MCF 10A (cell line): Measurements from ENCODE around the gene SLC25A5. TPM values are rescaled to one million over a fixed set of nuclear protein-coding genes. Genes with fewer than 3 reads are reported as not detected.
"Not testable (repeated sequence)": the region's sequence is repeated elsewhere in the genome, so short reads cannot be mapped to it uniquely, and the experiment has no call there.

Experiments
- BruUV-seq: library from RNA; stranded (reverse); fragments of 400-500 nt; replicated peaks from 2 replicates; lab custom pipeline; 2021; lab: Mats Ljungman, UMichigan
- CTCF ChIA-PET: fragments of 300-600 bp; sonication (Branson Sonifier 250); formaldehyde crosslinking; extraction: SDS; loops from one replicate; lab custom pipeline; 2021; ENCODE audit warnings: antibody characterized with exemption, inconsistent platforms; lab: Yijun Ruan, JAX
- POLR2A ChIA-PET: fragments of 300-600, 350-650 bp; sonication (Branson Sonifier 250); formaldehyde crosslinking; extraction: SDS; loops from one replicate; lab custom pipeline; 2020; ENCODE audit warnings: antibody characterized with exemption, inconsistent platforms; lab: Yijun Ruan, JAX
- DNase-seq: peaks from one replicate; pipeline ENCODE4 v3.0.0-alpha.2; 2018; ENCODE audit not compliant: unreplicated experiment
- H3K27ac Mint-ChIP-seq: one replicate; pipeline ENCODE4 v1.8.0; 2022; ENCODE audit warnings: mild to moderate bottlenecking, low read depth, mixed read lengths; ENCODE audit not compliant: unreplicated experiment
- H3K27me3 Mint-ChIP-seq: one replicate; pipeline ENCODE4 v1.8.0; 2022; ENCODE audit warnings: mixed read lengths; ENCODE audit not compliant: insufficient read depth, unreplicated experiment
- H3K36me3 Mint-ChIP-seq: one replicate; pipeline ENCODE4 v1.8.0; 2022; ENCODE audit warnings: mild to moderate bottlenecking, moderate library complexity, mixed read lengths; ENCODE audit not compliant: insufficient read depth, unreplicated experiment
- H3K4me1 Mint-ChIP-seq: one replicate; pipeline ENCODE4 v1.8.0; 2022; ENCODE audit warnings: mixed read lengths; ENCODE audit not compliant: insufficient read depth, unreplicated experiment
- H3K4me3 Mint-ChIP-seq: one replicate; pipeline ENCODE4 v1.8.0; 2022; ENCODE audit warnings: mild to moderate bottlenecking, moderate library complexity, mixed read lengths; ENCODE audit not compliant: unreplicated experiment
- H3K9me3 Mint-ChIP-seq: one replicate; pipeline ENCODE4 v1.8.0; 2022; ENCODE audit warnings: mixed read lengths; ENCODE audit not compliant: unreplicated experiment
- CTCF ChIP-seq: fragments of 200-600 bp; IDR thresholded peaks from one replicate; pipeline ENCODE4 v1.8.0; 2022; ENCODE audit warnings: antibody characterized with exemption, mild to moderate bottlenecking; ENCODE audit not compliant: unreplicated experiment
- intact Hi-C: fragments of 100-400 bp; cut with micrococcal nuclease; formaldehyde crosslinking; loops from 2 replicates; pipeline ENCODE4 v1.14.1; 2022
- total RNA-seq: library from RNA; stranded (reverse); gene quantifications from 2 replicates; pipeline ENCODE4 v1.2.3, GENCODE V29; 2022

SLC25A5 gene
- total RNA-seq, 1 experiment from 2014 or later = 405 TPM

GRCh38 chrX:119489212-119490074, 21.2 kb downstream of the SLC25A5 start:
- CTCF ChIA-PET = interaction anchor here (0.6 to 19.7 kb wide), 11 partner anchors 11 to 300 kb away, joined by 3 to 485 read pairs (median 5); no protein-coding TSS in a partner anchor
- Mint-ChIP-seq H3K36me3 (no peaks in the 10 kb centered on the region), H3K4me3 (no peak overlapping the region), H3K27me3 (no peaks in the 10 kb centered on the region), H3K4me1 (peaks cover 4% of the 10 kb centered on the region), H3K27ac (no peak overlapping the region), H3K9me3 (no peaks in the 10 kb centered on the region)
- no peak for TF ChIP-seq CTCF
- intact Hi-C loops = no loop called here
- TSS peak; percentile 99 for BruUV-seq
- POLR2A ChIA-PET = interaction anchor here (1.0 to 2.1 kb wide), 2 partner anchors 20 to 23 kb away, joined by 5 to 13 read pairs; no protein-coding TSS in a partner anchor
- no peak for DNase-seq

GRCh38 chrX:119492463-119492862, 24.2 kb downstream of the SLC25A5 start:
- BruUV-seq = no TSS peak
- ChIA-PET POLR2A (interaction anchor here (2.0 to 4.9 kb wide), 3 partner anchors 10 to 20 kb away, joined by 5 to 61 read pairs (median 8); no protein-coding TSS in a partner anchor), CTCF (interaction anchor here (19.7 kb wide), 1 partner anchor 15 kb away, joined by 485 read pairs; no protein-coding TSS in a partner anchor)
- TF ChIP-seq CTCF = no peak
- DNase-seq = no peak
- Mint-ChIP-seq H3K9me3 (no peaks in the 10 kb centered on the region), H3K36me3 (no peaks in the 10 kb centered on the region), H3K4me3 (no peak overlapping the region), H3K4me1 (peaks cover 8% of the 10 kb centered on the region), H3K27ac (no peak overlapping the region), H3K27me3 (no peaks in the 10 kb centered on the region)
- intact Hi-C loops = no loop called here

GRCh38 chrX:119493851-119494495, 25.7 kb downstream of the SLC25A5 start:
- H3K4me3 Mint-ChIP-seq, H3K27me3 Mint-ChIP-seq, H3K9me3 Mint-ChIP-seq, intact Hi-C loops, H3K36me3 Mint-ChIP-seq, BruUV-seq, H3K4me1 Mint-ChIP-seq: not testable (repeated sequence)
- DNase-seq = peak; percentile 65
- ChIA-PET POLR2A (interaction anchor here (0.7 to 4.9 kb wide), 16 partner anchors 10 to 298 kb away, joined by 3 to 61 read pairs (median 5); partner anchors contain the start of genes RPL39, SLC25A5 and UBE2A), CTCF (interaction anchor here (0.6 to 19.7 kb wide), 11 partner anchors 9 to 952 kb away, joined by 3 to 485 read pairs (median 5); no protein-coding TSS in a partner anchor)
- peak overlapping the region; percentile 65 for H3K27ac Mint-ChIP-seq

GRCh38 chrX:119495734-119496726, 27.8 kb downstream of the SLC25A5 start:
- POLR2A ChIA-PET = interaction anchor here (1.1 to 4.9 kb wide), 4 partner anchors 8 to 28 kb away, joined by 3 to 61 read pairs (median 4); partner anchors contain the start of gene SLC25A5
- no peak overlapping the region for H3K4me3 Mint-ChIP-seq
- no peaks in the 10 kb centered on the region for H3K9me3 Mint-ChIP-seq
- H3K36me3 Mint-ChIP-seq = no peaks in the 10 kb centered on the region
- no peak for DNase-seq
- peaks cover 8% of the 10 kb centered on the region for H3K4me1 Mint-ChIP-seq
- no peak overlapping the region for H3K27ac Mint-ChIP-seq
- no peaks in the 10 kb centered on the region for H3K27me3 Mint-ChIP-seq
- intact Hi-C loops = no loop called here
- CTCF ChIA-PET = interaction anchor here (1.4 to 19.7 kb wide), 3 partner anchors 12 to 18 kb away, joined by 3 to 485 read pairs (median 14); no protein-coding TSS in a partner anchor
- no peak for TF ChIP-seq CTCF
- BruUV-seq = no TSS peak
